Astrocyte of the spinal cord (primary cell): ENCODE measurements around the gene RALGPS1.

Experiments
- DNase-seq: peaks from one replicate; pipeline ENCODE4 v3.0.0; 2011; ENCODE audit warnings: low read depth, low spot score
- H3K4me3 ChIP-seq: 2 replicates; pipeline ENCODE4 v1.5.1; 2011; ENCODE audit warnings: low read depth, mild to moderate bottlenecking, low read length, moderate library complexity
- CTCF ChIP-seq: IDR thresholded peaks from 2 replicates; pipeline ENCODE4 v1.5.1; 2012; ENCODE audit warnings: low read depth, mild to moderate bottlenecking, low read length, inconsistent platforms
- in situ Hi-C: cut with HindIII; loops from 2 replicates; pipeline ENCODE4 v1.10.0; 2017; ENCODE audit warnings: low sequenced_read_pairs

RALGPS1 gene

GRCh38 chr9:126876531-126876930 is 38.1 kb upstream of the RALGPS1 start:
- TF ChIP-seq CTCF, result no peak
- in situ Hi-C loops, result no loop called here
- no peak overlapping the region for H3K4me3 ChIP-seq
- no peak for DNase-seq

GRCh38 chr9:126877418-126877817 is 37.2 kb upstream of the RALGPS1 start:
- TF ChIP-seq CTCF, result no peak
- in situ Hi-C loops, result no loop called here
- H3K4me3 ChIP-seq, result no peak overlapping the region
- no peak for DNase-seq

- H3K4me3 ChIP-seq, result no peak overlapping the region
- no peak for TF ChIP-seq CTCF
- no peak for DNase-seq
- in situ Hi-C loops, result no loop called here
Measured at GRCh38 chr9:126879288-126879687, 35.3 kb upstream of the RALGPS1 start.

- H3K4me3 ChIP-seq, result no peak overlapping the region
- TF ChIP-seq CTCF, result no peak
- in situ Hi-C loops, result no loop called here
- DNase-seq, result no peak
Measured at GRCh38 chr9:126880226-126880946, 34.2 kb upstream of the RALGPS1 start.

- no peak overlapping the region for H3K4me3 ChIP-seq
- DNase-seq, result no peak
- in situ Hi-C loops, result no loop called here
- TF ChIP-seq CTCF, result no peak
Measured at GRCh38 chr9:126880947-126881332, 33.6 kb upstream of the RALGPS1 start.

GRCh38 chr9:126882746-126883145 is 31.8 kb upstream of the RALGPS1 start:
- no peak for TF ChIP-seq CTCF
- in situ Hi-C loops, result no loop called here
- DNase-seq, result no peak
- no peak overlapping the region for H3K4me3 ChIP-seq
